Activated CD8-positive, alpha-beta memory T cell treated with anti-CD3 and anti-CD28 coated beads for 4 hours (primary cell): ENCODE data around the gene SH3RF3.

Experiments used
- DNase-seq, 2 donors: peaks; one replicate each; pipeline ENCODE4 v3.0.0-alpha.2; 2020; ENCODE audit warnings: low read depth in 2 of 2

SH3RF3 gene

GRCh38 chr2:109138449-109138848 is 9.4 kb downstream of the SH3RF3 start:
- DNase-seq: no peak

- DNase-seq: no peak
These were observed 10.0 kb downstream of the SH3RF3 start for GRCh38 chr2:109139002-109139401.

GRCh38 chr2:109139865-109140396 is 10.9 kb downstream of the SH3RF3 start:
- DNase-seq: no peak

- DNase-seq: no peak
These were observed 12.1 kb downstream of the SH3RF3 start for GRCh38 chr2:109141006-109141600.

- no peak for DNase-seq
These were observed 12.8 kb downstream of the SH3RF3 start for GRCh38 chr2:109141727-109142283.

- DNase-seq: no peak
These were observed 13.6 kb downstream of the SH3RF3 start for GRCh38 chr2:109142416-109143210.

GRCh38 chr2:109143214-109144187 is 14.5 kb downstream of the SH3RF3 start:
- no peak for DNase-seq

- no peak for DNase-seq
These were observed 15.3 kb downstream of the SH3RF3 start for GRCh38 chr2:109144271-109144670.

GRCh38 chr2:109144721-109145120 is 15.7 kb downstream of the SH3RF3 start:
- DNase-seq: no peak

GRCh38 chr2:109145286-109145685 is 16.3 kb downstream of the SH3RF3 start:
- DNase-seq: no peak

GRCh38 chr2:109147405-109147804 is 18.4 kb downstream of the SH3RF3 start:
- no peak for DNase-seq

GRCh38 chr2:109148117-109148746 is 19.2 kb downstream of the SH3RF3 start:
- DNase-seq: no peak

- no peak for DNase-seq
These were observed 20.1 kb downstream of the SH3RF3 start for GRCh38 chr2:109148991-109149645.

- no peak for DNase-seq
These were observed 21.6 kb downstream of the SH3RF3 start for GRCh38 chr2:109150559-109150958.

- DNase-seq: no peak
These were observed 22.5 kb downstream of the SH3RF3 start for GRCh38 chr2:109151519-109151918.

GRCh38 chr2:109153005-109153784 is 24.2 kb downstream of the SH3RF3 start:
- no peak for DNase-seq

GRCh38 chr2:109153807-109154206 is 24.8 kb downstream of the SH3RF3 start:
- no peak for DNase-seq

GRCh38 chr2:109154226-109154625 is 25.2 kb downstream of the SH3RF3 start:
- no peak for DNase-seq

- no peak for DNase-seq
These were observed 26.8 kb downstream of the SH3RF3 start for GRCh38 chr2:109155553-109156451.
